ENCODE results near the gene C4BPB. TPM values are rescaled to one million over a fixed set of nuclear protein-coding genes. Genes with fewer than 3 reads are reported as not detected.
A peak's percentile ranks its signal among the peaks of the same experiment; 100 is the strongest.

Gene C4BPB
- total and polyA plus RNA-seq, 2 of the 13 experiments (the other 11 are each of a cell fraction or from before 2014, with no cell fraction given): 155 to 266 TPM

DNA sequence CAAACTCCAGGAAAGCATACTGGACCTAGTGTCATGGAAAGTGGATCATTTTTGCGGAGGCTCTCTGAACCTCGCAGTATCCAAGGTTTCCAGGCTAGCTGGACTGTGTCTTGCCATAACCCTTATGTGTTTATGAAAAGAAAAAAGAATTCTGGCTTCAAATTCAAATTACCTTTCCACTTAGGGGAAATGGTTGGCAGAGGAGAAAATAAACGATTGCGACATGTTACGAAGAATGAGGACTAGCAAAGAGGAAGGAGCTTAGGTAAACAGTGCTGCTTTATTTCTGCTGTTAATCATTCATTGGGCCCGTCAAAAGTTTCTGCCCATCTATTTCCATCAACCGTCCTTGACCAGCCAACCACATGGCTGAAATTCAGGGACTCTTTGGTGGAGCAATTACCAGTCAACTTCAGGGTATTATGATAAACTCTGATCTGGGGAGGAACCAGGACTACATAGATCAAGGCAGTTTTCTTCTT lies 15.3 kb downstream of the C4BPB start, which contains the start of gene C4BPA (continued):
- TF ChIP-seq ATRX (CRISPR knock-in tag; IDR thresholded peaks at IDR 0.05; ENCODE audit: borderline replicate concordance) (no peak), HDAC2 (CRISPR knock-in tag; IDR thresholded peaks at IDR 0.05) (peak; percentile 60; the same call in 1 of the 2 replicates), ZMYM4 (CRISPR knock-in tag; IDR thresholded peaks at IDR 0.05) (peak; percentile 89), SRF (IDR thresholded peaks at IDR 0.05; ENCODE audit: low read depth, low read length) (no peak), ZNF878 (CRISPR knock-in tag; IDR thresholded peaks at IDR 0.05) (no peak), ISL2 (CRISPR knock-in tag; IDR thresholded peaks at IDR 0.05) (peak; percentile 81), KMT2A (CRISPR knock-in tag; IDR thresholded peaks at IDR 0.05) (no peak), MIER3 (CRISPR knock-in tag; IDR thresholded peaks at IDR 0.05; ENCODE audit: borderline replicate concordance) (peak; percentile 36; the same call in 1 of the 2 replicates), CBX2 (IDR thresholded peaks at IDR 0.05; ENCODE audit: low read depth, low read length) (no peak), CBX2 (CRISPR knock-in tag; IDR thresholded peaks at IDR 0.05; ENCODE audit: low read depth) (no peak), GTF3A (CRISPR knock-in tag; conservative IDR thresholded peaks at IDR 0.05) (no peak), ZNF780A (CRISPR knock-in tag; IDR thresholded peaks at IDR 0.05) (no peak), HOXA5 (CRISPR knock-in tag; IDR thresholded peaks at IDR 0.05) (0 out of 2 replicates have a peak, but pooled peaks have one; percentile 41), ZFP41 (CRISPR knock-in tag; IDR thresholded peaks at IDR 0.05; ENCODE audit: borderline replicate concordance) (no peak), ZNF17 (CRISPR knock-in tag; IDR thresholded peaks at IDR 0.05) (no peak), NFYC (CRISPR knock-in tag; IDR thresholded peaks at IDR 0.05) (peak; percentile 51; the same call in 1 of the 2 replicates), MZF1 (CRISPR knock-in tag; IDR thresholded peaks at IDR 0.05; ENCODE audit: borderline replicate concordance) (no peak), ELF1 (CRISPR knock-in tag; IDR thresholded peaks at IDR 0.05) (peak; percentile 51; the same call in 1 of the 2 replicates), SAP130 (CRISPR knock-in tag; IDR thresholded peaks at IDR 0.05; ENCODE audit: low read depth) (peak; percentile 76), HNRNPL (IDR thresholded peaks at IDR 0.05; ENCODE audit: low read depth, low read length) (no peak), BRF2 (CRISPR knock-in tag; IDR thresholded peaks at IDR 0.05) (no peak), RXRA (CRISPR knock-in tag; IDR thresholded peaks at IDR 0.05) (no peak)
- TF ChIP-seq, protein P1, sequence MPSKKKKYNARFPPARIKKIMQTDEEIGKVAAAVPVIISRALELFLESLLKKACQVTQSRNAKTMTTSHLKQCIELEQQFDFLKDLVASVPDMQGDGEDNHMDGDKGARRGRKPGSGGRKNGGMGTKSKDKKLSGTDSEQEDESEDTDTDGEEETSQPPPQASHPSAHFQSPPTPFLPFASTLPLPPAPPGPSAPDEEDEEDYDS (CRISPR knock-in tag; IDR thresholded peaks at IDR 0.05): peak; percentile 62; the same call in 1 of the 2 replicates
- TF ChIP-seq, protein P2, sequence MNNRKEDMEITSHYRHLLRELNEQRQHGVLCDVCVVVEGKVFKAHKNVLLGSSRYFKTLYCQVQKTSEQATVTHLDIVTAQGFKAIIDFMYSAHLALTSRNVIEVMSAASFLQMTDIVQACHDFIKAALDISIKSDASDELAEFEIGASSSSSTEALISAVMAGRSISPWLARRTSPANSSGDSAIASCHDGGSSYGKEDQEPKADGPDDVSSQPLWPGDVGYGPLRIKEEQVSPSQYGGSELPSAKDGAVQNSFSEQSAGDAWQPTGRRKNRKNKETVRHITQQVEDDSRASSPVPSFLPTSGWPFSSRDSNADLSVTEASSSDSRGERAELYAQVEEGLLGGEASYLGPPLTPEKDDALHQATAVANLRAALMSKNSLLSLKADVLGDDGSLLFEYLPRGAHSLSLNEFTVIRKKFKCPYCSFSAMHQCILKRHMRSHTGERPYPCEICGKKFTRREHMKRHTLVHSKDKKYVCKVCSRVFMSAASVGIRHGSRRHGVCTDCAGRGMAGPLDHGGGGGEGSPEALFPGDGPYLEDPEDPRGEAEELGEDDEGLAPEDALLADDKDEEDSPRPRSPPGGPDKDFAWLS (CRISPR knock-in tag; IDR thresholded peaks at IDR 0.05; ENCODE audit: borderline replicate concordance): no peak
- TF ChIP-seq, protein P3, sequence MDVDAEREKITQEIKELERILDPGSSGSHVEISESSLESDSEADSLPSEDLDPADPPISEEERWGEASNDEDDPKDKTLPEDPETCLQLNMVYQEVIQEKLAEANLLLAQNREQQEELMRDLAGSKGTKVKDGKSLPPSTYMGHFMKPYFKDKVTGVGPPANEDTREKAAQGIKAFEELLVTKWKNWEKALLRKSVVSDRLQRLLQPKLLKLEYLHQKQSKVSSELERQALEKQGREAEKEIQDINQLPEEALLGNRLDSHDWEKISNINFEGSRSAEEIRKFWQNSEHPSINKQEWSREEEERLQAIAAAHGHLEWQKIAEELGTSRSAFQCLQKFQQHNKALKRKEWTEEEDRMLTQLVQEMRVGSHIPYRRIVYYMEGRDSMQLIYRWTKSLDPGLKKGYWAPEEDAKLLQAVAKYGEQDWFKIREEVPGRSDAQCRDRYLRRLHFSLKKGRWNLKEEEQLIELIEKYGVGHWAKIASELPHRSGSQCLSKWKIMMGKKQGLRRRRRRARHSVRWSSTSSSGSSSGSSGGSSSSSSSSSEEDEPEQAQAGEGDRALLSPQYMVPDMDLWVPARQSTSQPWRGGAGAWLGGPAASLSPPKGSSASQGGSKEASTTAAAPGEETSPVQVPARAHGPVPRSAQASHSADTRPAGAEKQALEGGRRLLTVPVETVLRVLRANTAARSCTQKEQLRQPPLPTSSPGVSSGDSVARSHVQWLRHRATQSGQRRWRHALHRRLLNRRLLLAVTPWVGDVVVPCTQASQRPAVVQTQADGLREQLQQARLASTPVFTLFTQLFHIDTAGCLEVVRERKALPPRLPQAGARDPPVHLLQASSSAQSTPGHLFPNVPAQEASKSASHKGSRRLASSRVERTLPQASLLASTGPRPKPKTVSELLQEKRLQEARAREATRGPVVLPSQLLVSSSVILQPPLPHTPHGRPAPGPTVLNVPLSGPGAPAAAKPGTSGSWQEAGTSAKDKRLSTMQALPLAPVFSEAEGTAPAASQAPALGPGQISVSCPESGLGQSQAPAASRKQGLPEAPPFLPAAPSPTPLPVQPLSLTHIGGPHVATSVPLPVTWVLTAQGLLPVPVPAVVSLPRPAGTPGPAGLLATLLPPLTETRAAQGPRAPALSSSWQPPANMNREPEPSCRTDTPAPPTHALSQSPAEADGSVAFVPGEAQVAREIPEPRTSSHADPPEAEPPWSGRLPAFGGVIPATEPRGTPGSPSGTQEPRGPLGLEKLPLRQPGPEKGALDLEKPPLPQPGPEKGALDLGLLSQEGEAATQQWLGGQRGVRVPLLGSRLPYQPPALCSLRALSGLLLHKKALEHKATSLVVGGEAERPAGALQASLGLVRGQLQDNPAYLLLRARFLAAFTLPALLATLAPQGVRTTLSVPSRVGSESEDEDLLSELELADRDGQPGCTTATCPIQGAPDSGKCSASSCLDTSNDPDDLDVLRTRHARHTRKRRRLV (CRISPR knock-in tag; IDR thresholded peaks at IDR 0.05): peak; percentile 51
